ENCODE results near the gene CDCA4.

The CDCA4 gene

DNA sequence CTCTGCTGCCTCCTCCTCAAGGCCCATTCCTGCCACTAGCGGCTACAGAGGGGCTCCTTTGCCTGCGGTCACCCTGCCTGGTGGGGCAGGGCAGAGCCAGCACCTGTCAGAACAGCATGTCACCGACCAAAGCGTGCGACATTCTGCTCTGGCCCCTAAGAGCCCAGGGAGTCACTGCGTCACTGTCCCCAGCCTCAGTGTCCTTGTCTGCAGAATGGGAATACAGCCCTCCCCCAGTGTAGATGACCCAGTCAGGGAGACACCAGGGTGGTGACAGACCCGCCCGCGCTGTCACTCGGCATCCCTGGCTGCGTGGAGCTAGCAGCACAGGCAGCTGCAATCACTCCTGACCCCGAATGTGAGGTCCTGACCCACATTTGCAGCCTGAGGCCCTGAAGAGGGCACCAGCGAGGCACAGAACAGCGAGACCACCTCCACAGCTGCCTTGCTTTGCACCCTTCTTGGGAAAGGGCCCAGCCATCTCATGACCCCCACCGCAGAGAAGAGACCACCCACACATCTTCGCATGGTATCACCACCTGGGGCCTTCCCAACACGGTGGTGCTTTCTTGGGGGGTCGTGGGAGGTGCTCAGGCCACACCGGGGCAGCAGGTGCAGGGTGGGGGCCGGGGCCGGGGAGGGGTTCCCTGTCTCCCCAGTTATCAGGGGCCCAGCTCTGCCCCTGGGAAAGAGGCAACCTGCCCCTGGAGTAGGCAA is 45.2 kb downstream of the CDCA4 start:
- ATAC-seq (no peak), DNase-seq (no peak)

DNA sequence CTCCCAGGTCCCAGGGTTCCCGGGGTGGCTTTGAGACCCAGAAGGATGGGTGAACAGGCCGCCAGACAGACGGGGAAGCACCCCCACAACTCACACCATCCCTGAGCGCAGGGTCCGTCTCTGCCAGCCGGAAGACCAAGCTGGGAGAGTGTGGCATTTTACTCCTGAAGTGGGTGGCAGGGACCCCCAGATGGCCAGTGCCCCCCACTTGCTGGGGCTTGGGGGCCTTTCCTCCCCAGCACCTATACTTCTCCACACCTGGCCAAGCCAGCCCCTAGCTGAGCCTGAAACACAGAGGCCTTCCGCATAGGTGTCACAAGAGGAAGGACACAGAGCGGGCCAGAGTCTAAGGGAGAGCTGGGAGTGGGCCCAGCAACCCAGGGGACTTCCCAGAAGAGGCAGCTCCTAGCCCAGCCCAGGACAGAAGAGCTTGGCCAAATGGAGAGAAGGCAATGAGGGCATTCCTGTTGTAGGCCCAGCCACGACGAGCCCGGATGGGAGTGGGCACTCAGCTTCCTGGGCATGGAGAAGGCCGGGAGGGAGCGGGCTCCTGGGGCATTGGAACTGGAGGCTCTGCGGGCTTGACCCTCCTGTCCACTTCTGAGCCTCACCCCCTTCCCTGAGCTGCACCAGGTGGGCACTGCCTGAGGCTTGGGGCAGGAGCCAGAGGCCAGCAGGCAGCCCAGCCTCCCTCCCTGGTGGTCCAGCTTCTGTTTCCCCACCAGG is 46.1 kb downstream of the CDCA4 start:
- no peak for ATAC-seq
- DNase-seq, result no peak

DNA sequence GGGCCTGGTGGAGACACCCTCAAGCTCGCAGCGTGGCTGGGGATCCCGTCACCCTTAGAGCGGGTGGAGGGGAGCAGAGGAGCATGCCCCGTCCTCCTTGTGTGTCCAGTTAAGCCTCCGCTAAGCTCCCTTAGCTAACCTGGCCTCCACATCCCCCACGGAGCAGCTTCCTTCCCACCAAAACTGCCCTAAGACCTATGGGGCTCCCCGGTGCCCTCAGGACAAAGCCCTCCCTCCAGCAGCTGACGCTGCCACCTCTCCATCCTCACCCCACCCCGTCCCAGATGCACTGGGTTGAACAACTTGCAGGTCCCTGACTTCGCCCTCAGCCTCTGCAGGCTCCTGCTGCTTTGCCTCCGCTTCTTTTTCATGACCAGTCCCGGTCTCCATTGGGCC is 46.7 kb downstream of the CDCA4 start:
- ATAC-seq (no peak), DNase-seq (no peak)

DNA sequence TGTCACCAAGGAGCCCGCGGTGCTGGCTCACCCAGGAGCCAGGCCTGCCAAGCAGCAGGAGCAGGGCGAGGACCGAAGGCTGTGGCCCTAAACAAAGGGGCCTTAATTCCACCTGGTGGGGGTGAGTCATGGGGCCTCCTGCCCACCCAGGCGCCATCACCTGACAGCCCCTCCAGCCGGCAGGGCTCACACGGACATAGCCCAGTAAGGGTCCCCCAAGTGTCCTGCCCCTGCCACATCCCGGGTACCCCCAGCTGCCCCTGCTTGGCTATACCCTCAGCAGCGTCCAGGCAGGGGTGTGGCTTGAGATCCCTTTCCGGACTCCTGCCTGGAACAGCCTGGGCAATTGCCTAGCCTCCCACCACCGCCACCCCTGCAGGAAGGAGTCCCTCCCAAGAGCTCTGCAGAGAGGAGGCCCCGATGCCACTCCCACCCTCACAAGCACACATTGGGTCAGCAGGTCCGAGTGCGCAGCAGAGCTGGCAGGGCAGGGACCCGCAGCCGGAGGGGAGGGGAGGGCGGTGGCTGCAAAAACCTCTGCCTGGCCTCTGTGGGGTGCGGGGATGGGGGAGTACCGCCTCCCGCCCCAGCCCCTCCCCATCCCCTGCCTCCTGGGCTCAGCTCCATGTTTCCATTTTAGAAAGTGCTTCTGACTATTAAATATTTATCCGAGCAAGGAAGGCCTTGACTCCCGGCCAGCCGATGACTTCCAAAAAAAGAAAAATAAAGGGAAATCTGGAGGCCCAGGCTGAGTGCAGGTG is 47.3 kb downstream of the CDCA4 start:
- no peak for DNase-seq
- ATAC-seq, result no peak

DNA sequence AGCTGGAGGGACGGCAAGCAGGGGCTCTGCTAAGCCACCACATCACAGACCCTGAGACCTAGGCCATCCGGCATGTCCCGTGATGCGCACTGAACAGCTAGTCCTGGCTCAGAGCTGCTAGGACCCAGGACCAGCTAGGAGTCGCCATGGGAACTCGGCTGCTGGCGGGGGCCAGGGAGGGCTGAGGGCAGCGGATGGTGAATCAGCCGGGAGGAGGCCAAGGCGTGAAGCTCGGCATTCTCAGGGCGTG is 47.8 kb downstream of the CDCA4 start:
- DNase-seq (no peak), ATAC-seq (no peak)

DNA sequence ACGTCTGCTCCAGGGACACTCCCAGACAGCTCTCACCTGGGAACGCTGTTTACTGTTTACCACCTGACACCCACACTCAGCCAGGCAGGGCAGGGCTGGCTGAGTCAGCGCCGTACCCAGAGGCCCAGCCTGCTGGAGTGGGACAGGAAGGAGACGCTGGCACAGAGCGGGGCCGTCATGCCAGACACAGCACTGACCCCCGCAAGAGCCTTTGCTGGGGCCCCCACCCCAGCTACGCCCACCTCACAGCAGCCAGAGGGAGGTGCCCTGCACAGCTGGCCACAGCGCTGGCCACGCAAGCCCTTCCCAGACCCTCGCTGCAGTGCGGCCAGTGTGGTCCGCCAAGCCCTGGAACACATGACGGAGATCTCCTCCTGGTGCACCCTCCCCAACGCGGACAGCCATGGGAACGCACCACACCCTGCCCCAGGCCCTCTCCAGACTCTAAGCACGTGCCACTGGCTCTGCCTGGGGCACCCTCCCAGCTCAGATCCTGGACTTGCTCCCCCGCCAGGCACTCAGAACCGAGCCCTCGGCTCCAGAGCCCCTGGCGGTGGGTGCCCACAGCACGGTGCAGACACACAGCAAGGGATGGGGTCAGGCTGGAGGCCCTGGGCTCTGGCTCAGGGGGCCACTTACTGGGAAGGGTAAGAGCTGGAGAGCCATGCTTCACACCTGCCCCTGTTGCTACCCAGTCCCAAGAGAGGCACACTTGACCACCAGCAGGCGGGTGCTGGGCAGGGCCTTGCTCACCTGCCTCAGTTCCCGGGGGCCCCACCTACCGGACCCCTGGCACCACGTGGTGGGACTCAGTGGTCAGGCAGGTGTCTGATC is 48.4 kb downstream of the CDCA4 start:
- DNase-seq, result no peak
- ATAC-seq, result no peak

DNA sequence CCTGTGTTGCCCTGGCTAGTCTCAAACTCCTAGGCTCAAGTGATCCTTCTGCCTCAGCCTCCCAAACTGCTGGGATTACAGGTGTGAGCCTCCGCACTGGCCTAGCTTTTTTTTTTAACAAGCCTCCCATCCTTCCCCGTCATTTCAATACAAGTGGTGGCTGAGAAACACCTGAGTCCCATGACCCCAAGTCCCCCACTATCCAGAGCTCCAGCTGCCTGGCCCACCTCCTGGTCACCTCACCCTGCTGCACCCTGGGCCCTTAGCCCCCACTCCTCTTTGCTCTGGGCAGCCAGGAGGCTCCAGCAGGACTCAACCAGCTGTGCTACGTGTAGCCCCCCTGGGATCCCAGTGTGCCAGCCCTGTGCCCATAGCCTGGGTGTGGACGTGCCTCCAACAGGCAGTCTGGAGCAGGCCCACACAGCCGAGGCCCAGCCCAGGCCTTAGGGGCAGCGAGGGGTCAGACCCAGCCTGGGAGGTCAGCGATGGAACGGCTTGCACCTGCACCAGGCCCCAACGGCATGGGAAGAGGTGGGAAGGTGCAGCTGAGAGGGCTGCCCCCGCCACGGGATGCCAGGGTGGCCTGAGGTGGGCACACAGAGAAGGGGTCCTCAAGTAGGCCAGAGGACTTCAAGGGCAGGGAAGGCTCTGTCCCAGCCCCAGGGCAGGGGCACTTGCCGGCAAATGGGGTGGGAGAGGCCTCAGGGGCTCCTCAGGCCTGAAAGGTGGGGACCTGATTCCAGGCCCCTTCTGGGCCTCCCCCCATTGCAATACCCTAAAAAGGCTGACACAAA is 49.2 kb downstream of the CDCA4 start:
- DNase-seq (no peak), ATAC-seq (no peak)

DNA sequence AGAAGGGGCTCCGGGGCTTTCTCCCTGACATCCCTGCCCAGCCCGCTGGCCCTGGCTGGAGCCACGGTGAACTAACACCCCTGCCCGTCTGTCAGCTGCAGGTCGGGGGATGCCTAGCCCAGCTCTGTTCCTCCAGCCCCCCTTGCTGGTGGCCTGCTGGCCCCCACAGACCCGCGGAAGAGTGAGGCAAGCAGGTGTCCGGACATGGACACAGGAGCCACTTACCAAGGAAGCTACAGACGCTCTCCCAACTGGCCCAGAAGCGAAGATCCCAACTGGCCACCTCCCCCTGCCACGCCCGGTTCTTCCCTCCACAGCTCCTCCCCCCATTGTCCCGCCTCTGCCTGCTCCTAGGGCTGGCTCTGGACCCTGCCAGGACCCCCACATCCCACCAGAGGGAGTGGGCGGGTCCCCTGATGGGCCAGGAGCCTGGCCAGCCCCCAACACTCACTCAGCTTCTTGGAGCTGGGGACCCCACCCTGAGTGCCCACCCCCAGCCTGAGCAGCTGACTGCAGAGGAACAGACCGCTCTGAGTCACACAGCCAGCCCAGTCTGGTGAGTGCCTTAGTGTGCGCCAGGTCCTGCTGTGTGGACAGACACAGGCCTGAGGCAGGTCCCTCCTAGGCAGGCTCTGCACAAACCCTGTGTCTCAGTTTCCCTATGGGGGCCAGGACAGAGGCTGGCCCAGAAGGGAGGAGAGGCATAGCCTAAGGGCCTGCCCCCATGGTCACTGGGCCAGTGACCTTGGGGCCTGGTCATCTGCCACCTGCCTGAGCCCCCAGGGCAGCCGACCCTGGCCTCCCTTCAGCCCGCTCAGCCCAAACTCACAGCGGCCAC is 50.4 kb downstream of the CDCA4 start:
- DNase-seq, result no peak
- ATAC-seq, result no peak

DNA sequence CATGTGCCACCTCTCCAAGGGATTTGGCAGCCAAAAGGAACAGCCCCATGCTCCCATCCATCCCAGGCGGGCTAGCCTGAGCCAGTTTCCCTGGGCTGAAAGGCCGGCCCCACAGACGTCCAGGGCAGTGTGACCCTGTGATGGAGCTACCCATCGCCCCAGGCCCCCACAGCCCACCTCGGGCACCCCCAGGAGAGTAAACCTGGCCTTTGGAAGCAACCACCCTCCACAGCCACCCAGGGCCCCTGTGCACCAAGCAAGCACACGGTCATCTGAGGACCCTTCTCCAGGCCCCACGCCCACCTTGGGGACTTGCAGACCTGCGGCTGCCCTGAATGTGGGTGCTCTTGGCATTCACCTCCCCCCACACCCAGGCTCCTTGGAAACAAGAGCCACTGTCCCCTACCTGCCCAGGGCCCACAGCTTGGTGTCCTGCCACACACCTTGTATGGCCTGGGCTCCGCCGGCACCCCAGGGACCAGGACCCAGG is 51.1 kb downstream of the CDCA4 start:
- DNase-seq, result no peak
- no peak for ATAC-seq

DNA sequence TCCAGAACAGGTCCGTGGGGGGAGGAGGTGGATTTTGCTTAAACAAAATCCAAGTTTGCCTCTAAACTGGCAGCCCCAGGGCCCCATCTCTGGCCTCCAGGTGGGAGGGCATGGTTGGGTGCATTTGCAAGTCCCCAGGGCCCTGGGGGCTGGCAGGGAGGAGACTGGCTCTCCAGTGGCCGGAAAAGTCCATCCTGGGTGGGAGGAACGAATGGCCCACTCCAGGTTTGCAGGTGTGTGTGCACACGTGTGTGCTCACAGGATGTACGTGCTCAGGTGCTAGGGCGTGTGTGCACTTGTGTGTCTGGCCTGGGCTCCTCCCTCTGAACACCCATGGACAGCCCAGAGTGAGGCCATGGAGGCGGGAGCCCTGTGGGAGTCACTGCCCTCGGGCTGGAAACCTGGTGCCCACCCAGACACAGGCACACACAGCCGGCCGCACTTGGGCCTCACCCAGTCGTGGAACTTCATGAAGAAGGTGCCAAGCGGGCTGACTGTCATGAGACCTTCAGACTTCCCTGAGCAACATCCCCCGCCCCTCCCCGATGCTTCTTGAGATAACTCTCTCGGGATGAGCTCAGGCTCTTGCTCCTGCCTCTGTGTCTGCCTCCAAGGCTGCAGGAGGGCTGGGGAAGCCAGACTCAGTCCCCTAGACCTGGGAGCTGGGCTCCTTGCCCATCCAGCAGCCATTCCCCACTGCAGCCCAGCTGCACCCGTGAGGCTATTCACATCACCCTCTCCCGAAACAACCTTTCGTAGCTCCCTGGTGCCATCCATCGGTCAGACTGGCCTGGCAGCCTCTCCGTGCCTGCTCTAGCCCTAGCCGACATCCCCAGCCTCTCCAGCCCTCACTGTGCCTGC is 52.1 kb downstream of the CDCA4 start:
- DNase-seq, result no peak
- ATAC-seq, result no peak

DNA sequence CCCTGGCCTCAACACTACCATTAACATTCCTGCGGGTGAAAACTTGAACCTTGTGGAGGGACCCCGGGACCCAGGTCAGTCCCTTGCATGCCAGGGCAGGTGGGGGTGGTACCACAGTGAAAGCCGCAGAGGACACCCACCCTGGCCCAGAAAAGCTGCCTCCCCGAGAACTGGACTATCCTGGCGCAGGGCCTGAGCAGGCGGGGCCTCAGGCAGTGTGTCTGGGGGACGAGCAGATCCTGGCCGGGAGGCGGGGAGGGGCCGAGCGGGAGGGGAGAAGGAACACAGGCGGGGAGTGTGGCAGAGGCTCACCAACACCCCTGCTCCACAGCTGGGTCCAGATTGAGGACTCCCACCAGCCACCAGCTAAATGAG is 52.7 kb downstream of the CDCA4 start:
- no peak for DNase-seq
- ATAC-seq, result no peak

DNA sequence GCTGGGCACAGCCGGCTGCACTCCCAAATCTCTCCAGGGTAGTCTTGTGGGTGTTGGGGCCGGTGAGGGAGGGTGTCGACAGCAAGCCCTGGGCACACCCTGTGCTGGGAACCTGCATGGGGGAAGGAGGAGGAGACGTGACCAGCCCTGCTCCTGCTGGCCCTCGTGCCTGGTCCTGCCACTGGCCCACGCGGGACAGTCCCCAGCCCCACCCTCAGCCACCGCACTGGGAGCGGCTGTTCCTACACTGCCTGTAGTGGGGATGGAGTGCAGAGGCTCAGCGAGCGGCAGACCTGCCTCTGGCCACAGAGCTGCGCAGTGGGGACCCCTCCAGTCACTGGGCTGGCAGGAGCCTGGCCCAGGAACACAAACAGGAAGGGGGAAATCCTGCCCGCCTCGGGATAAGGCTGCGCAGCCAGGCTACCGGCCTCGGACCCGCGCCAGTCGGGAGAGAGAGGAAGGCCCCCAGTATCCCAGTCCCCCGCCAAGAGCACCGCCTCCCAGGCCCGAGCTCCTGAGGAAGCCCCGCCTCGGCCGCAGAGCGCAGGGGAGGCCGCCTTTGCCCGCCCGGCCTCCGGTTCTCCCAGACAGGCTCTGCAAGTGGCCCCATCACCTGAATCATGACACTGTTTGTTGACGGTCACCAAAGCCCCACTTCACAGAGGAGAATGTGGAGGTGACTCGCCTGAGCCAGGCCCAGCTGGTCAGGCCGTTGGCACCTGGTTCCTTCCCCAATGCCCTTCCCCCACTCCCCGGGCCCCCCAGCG is 53.3 kb downstream of the CDCA4 start:
- ATAC-seq (no peak), DNase-seq (no peak)

DNA sequence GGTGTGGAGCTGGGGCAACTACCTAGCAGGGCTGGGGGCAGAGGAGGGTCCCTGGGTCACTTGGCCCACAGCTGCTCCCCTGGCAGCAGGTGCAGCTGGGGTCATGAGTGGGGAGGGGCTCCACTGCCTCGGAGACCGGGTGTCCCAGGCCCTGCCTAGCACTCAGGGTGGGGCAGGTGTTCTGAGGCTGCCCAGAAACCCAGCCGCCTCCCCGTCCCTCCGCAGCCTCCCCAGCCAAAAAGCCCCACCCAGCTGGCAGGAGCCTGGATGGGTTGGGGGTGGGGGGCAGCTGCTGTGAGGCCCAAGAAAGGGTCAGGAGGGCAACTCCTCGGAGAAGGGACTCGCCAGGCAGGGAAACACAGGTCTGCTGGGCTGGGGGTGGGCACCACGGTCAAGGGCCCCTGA is 53.9 kb downstream of the CDCA4 start:
- DNase-seq, result no peak
- ATAC-seq, result no peak

DNA sequence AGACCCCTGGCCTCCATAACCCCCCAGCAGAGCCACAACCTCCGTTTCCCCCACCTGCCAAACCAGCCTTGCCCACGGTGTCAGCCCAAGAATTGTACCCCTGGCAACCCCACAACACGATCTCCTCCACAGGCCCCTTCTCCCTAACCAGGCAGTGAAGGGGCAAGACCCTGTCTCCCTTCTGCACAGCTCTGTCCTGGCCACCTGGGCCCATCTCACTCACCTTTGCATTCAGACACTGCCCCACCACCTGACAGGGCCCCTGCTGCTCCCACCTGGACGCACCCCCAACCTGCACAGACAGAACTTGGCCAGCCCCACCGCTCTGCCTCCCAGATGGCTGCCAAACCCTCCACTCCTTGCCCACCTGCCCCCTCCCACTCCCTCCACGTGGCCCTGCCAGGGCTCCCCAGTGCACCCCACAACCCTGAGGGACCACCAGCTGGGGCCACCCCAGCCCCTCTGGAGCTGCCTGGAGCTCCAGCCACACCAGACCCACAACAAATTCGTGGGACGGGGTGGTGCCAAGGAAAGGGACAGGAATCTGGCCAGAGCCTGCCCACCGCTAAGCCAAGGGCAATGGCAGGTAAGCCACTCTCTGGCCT is 54.5 kb downstream of the CDCA4 start:
- ATAC-seq, result no peak

DNA sequence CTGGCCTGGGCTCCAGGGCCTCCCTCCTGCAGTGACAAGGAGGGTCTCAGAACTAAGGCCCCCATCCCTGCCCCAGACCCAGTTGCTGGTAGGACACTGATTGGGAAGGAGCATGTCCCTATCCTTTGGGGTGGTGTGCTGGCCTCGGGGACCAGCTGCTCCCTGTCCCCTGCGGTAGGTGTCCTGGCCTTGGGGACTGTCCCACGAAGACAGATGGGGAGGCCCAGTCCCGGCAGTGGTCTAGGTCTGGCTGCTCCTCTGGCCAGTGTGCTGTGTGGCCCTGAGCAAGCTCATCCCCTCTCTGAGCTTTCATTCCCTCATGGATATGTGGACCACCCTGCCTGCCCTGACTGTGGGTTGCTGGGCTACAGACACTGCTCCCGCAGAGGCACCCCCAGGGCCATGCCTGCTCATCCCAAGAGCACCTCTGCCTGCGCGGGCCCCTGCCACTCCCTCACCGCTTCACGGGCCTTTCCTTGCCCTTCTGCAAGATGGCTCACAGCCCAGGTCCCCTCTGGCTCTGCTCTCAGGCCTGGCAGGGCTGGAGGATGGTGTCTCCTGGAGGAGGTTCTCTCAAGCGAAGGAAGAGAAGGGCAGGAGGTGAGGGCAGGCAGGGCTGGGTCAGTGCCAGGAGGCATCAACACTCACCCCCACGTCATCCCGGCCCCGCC is 55.2 kb downstream of the CDCA4 start:
- no peak for ATAC-seq
- DNase-seq, result no peak

More for the DNA sequence above, 54.5 kb downstream of the CDCA4 start:
- DNase-seq, result no peak

DNA sequence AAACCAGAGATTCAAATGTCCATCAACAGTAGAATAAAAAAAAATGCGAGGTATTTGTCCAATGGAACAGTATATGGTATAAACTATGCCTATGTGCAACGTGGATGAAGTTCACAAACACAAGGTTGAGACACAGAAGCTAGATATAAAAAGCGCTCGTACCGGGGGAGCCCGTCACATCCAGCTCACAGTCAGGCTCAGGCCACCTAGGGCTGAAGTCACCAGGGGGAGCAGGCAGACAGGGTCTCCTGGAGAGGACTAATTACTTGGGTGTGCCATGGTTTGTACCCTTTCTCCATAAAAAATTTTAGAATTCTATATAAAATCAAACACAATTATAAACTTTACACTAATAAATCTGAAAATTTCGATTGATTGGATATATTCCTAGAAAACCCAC is 56.3 kb downstream of the CDCA4 start:
- DNase-seq (no peak), ATAC-seq (no peak)

Measured in stimulated activated naive CD8-positive, alpha-beta T cell treated with anti-CD3 and anti-CD28 coated beads, Interleukin-15, Interleukin-2, amounts not matched to agents 100 U/mL and 50 U/mL, for 24 hours (primary cell).